Skeletal muscle tissue (tissue), 4 donors: Measurements from ENCODE around the gene PLSCR4. TPM values are rescaled to one million over a fixed set of nuclear protein-coding genes. Genes with fewer than 3 reads are reported as not detected.
"Not testable (repeated sequence)": the region's sequence is repeated elsewhere in the genome, so short reads cannot be mapped to it uniquely, and the experiment has no call there.

ENCODE experiments used
- H3K27ac ChIP-seq: one replicate; pipeline ENCODE4 v1.7.0; 2013; ENCODE audit warnings: mild to moderate bottlenecking, low read depth, low read length, inconsistent platforms
- H3K27me3 ChIP-seq, 3 donors: one replicate each; pipeline ENCODE4 v1.7.0; 2013; ENCODE audit warnings: low read length in 3 of 3; ENCODE audit not compliant: control insufficient read depth in 3 of 3, insufficient read depth in 3 of 3
- H3K36me3 ChIP-seq, 3 donors: one replicate each; pipeline ENCODE4 v1.7.0; 2013; ENCODE audit warnings: low read length in 3 of 3; ENCODE audit not compliant: control insufficient read depth in 3 of 3, insufficient read depth in 3 of 3
- H3K4me1 ChIP-seq, 3 donors: one replicate each; pipeline ENCODE4 v1.7.0; 2013; ENCODE audit warnings: low read length in 3 of 3, mild to moderate bottlenecking in 3 of 3; ENCODE audit not compliant: control insufficient read depth in 3 of 3, insufficient read depth in 3 of 3
- H3K4me3 ChIP-seq, 3 donors: one replicate each; pipeline ENCODE4 v1.7.0; 2013; ENCODE audit warnings: low read length in 3 of 3
- H3K9ac ChIP-seq, 3 donors: one replicate each; pipeline ENCODE4 v1.7.0; 2013; ENCODE audit warnings: low read length in 3 of 3, mild to moderate bottlenecking in 3 of 3, moderate library complexity in 2 of 3, low read depth in 1 of 3
- H3K9me3 ChIP-seq, 3 donors: one replicate each; pipeline ENCODE4 v1.7.0; 2013; ENCODE audit warnings: low read length in 3 of 3; ENCODE audit not compliant: control insufficient read depth in 3 of 3
- total RNA-seq: library from RNA; depleted of rRNA; stranded (reverse); fragments of >200 nt; gene quantifications from one replicate; pipeline ENCODE4 v1.2.3, GENCODE V29; 2014
- donor health status: Osteomylitis.

The PLSCR4 gene
- total RNA-seq, 1 donor from 2014 or later, result 21.9 TPM

- Histone ChIP-seq H3K27ac (peak overlapping the region; percentile 85), H3K9me3 (no peaks in the 10 kb centered on the region), H3K4me3 (peak overlapping the region; percentile 79 to 85 (median 80)), H3K27me3 (peaks cover 0 to 4% (median 0%) of the 10 kb centered on the region in 3 donors), H3K36me3 (no peaks in the 10 kb centered on the region), H3K9ac (peak overlapping the region in 2 of 3 donors; percentile 73 to 80), H3K4me1 (no peaks in the 10 kb centered on the region)
Observed at GRCh38 chr3:146249921-146250320, 984 bp downstream of the PLSCR4 start.

DNA sequence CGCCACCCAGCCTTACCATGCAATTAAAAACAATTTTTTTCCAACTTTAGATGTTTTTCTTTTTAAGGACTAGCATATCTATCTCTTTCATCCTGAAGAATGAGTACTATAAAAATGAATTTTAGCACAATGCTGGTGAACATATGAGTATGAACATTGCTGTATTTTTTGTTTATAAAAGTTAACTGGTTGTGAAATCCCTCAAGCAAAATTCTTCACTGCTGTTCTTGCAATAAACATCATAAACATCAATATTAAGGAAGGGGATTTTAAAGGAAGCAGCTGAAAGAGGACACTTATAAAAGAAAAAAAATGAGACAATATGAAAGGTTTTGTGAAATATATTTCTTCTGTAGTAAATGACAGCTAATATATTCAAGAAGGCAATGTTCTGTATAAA lies 3.0 kb downstream of the PLSCR4 start:
- Histone ChIP-seq H3K9ac (no peak overlapping the region), H3K27me3 (peaks cover 0 to 4% (median 0%) of the 10 kb centered on the region in 3 donors), H3K4me3 (no peak overlapping the region)

DNA sequence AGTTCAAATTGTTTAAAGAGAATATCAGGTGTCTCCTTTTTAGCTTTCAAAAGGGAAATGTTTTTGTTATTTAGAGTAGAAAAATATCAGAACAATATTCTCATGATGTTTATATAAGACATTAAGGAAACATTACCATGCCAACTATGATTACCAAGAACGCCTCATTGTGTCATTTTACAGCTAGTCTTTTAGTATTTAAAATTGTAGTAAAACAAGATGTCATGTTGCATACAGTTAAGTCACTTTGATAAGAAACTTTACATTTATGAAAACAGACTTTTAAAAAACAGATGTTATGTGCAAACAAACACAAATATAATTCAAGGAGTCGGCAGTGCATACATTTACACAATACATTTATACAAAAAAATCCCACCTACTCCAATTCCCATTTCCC lies 4.4 kb downstream of the PLSCR4 start:
- no peak overlapping the region for H3K27ac ChIP-seq
- no peak overlapping the region for H3K9ac ChIP-seq
- no peaks in the 10 kb centered on the region for H3K4me1 ChIP-seq

More for the DNA sequence above, 3.0 kb downstream of the PLSCR4 start:
- Histone ChIP-seq H3K27ac (no peak overlapping the region), H3K9me3 (no peaks in the 10 kb centered on the region), H3K4me1 (no peaks in the 10 kb centered on the region), H3K36me3 (no peaks in the 10 kb centered on the region)

DNA sequence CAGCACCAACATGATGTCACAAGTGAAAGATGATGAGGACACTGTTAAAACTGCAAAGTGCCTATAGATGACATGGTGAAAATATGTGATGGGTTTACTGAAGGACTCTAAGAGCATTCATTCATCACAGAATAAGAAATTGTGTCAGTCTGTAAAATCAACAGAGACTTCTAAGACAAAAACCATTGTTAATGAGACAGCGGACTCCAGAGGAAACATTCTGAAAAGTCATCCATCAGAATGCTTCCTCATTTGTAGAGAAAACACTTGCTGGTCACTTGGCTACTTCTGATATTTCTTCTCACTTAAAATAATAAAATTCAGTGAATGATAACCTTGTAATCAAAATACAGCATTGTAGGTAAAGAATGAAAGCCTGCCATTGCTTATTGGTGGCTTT lies 7.3 kb downstream of the PLSCR4 start:
- no peaks in the 10 kb centered on the region for H3K27me3 ChIP-seq
- H3K27ac ChIP-seq, result no peak overlapping the region
- no peaks in the 10 kb centered on the region for H3K9me3 ChIP-seq
- H3K36me3 ChIP-seq, result no peaks in the 10 kb centered on the region
- H3K4me3 ChIP-seq, result no peak overlapping the region
- no peaks in the 10 kb centered on the region for H3K4me1 ChIP-seq
- H3K9ac ChIP-seq, result no peak overlapping the region

More for the DNA sequence above, 4.4 kb downstream of the PLSCR4 start:
- Histone ChIP-seq H3K27me3 (peaks cover 0 to 4% (median 0%) of the 10 kb centered on the region in 3 donors), H3K4me3 (no peak overlapping the region), H3K9me3 (no peaks in the 10 kb centered on the region), H3K36me3 (no peaks in the 10 kb centered on the region)

DNA sequence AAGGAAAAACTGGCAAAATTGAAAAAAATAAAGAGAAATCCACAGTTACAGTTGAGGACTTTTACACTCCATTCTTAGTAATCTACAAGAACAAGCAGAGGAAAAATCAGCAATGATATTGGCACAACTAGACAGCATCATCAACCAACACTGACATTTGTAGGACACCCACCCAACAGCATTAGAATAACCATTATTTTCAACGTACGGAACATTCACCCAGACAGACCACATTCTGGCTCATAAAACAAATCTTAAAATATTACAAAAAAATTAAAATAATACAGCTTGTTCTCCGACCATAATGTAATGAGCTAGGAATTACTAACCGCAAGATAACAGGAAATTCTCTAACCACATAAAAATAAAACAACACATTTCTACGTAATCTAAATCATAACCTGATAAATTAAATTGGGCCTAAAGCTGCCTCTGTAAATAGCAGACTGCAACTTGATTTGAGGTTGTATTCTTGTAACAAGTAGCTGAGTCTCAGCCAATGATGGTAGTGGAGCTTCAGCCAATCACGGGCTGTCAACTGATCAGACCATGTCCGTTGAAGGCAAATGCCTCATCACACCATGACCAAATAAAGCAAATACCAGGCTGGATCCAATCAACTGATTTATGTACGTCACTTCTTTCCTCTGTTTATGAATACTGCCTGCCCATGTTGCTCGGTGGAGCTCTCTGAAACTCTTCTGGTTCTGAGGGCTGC lies 9.2 kb downstream of the PLSCR4 start:
- Histone ChIP-seq H3K27ac (no peak overlapping the region), H3K9ac (no peak overlapping the region), H3K4me3 (no peak overlapping the region), H3K9me3 (no peaks in the 10 kb centered on the region), H3K36me3 (no peaks in the 10 kb centered on the region), H3K27me3 (no peaks in the 10 kb centered on the region), H3K4me1 (no peaks in the 10 kb centered on the region)

- peaks cover 0 to 4% (median 3%) of the 10 kb centered on the region in 3 donors for H3K9me3 ChIP-seq
- no peaks in the 10 kb centered on the region for H3K4me1 ChIP-seq
- no peaks in the 10 kb centered on the region for H3K36me3 ChIP-seq
- no peaks in the 10 kb centered on the region for H3K27me3 ChIP-seq
- no peak overlapping the region for H3K27ac ChIP-seq
- H3K4me3 ChIP-seq, result no peak overlapping the region
- H3K9ac ChIP-seq, result no peak overlapping the region
Observed at GRCh38 chr3:146233487-146233886, 17.4 kb downstream of the PLSCR4 start.

GRCh38 chr3:146227486-146227885 lies 23.4 kb downstream of the PLSCR4 start:
- H3K27me3 ChIP-seq, result no peaks in the 10 kb centered on the region
- no peaks in the 10 kb centered on the region for H3K36me3 ChIP-seq
- H3K9ac ChIP-seq, result no peak overlapping the region
- no peak overlapping the region for H3K27ac ChIP-seq
- no peak overlapping the region for H3K4me3 ChIP-seq
- H3K9me3 ChIP-seq, result no peaks in the 10 kb centered on the region
- peaks cover 0 to 4% (median 2%) of the 10 kb centered on the region in 3 donors for H3K4me1 ChIP-seq

- H3K27ac ChIP-seq, result no peak overlapping the region
- no peaks in the 10 kb centered on the region for H3K36me3 ChIP-seq
- peaks cover 0 to 4% (median 2%) of the 10 kb centered on the region in 3 donors for H3K4me1 ChIP-seq
- no peaks in the 10 kb centered on the region for H3K9me3 ChIP-seq
- H3K9ac ChIP-seq, result no peak overlapping the region
- H3K27me3 ChIP-seq, result no peaks in the 10 kb centered on the region
- no peak overlapping the region for H3K4me3 ChIP-seq
Observed at GRCh38 chr3:146226881-146227280, 24.0 kb downstream of the PLSCR4 start.

- not testable (repeated sequence) for H3K9me3 ChIP-seq, H3K36me3 ChIP-seq, H3K9ac ChIP-seq, H3K4me3 ChIP-seq, H3K27ac ChIP-seq, H3K4me1 ChIP-seq, H3K27me3 ChIP-seq
Observed at GRCh38 chr3:146225458-146225857, 25.4 kb downstream of the PLSCR4 start.

GRCh38 chr3:146223401-146224373 lies 27.2 kb downstream of the PLSCR4 start:
- Histone ChIP-seq H3K27me3 (no peaks in the 10 kb centered on the region), H3K9me3 (no peaks in the 10 kb centered on the region), H3K4me3 (no peak overlapping the region), H3K27ac (no peak overlapping the region), H3K4me1 (peaks cover 0 to 4% (median 2%) of the 10 kb centered on the region in 3 donors), H3K36me3 (no peaks in the 10 kb centered on the region), H3K9ac (no peak overlapping the region)
